Measurements from ENCODE around the gene ABCB11.

The ABCB11 gene

DNA sequence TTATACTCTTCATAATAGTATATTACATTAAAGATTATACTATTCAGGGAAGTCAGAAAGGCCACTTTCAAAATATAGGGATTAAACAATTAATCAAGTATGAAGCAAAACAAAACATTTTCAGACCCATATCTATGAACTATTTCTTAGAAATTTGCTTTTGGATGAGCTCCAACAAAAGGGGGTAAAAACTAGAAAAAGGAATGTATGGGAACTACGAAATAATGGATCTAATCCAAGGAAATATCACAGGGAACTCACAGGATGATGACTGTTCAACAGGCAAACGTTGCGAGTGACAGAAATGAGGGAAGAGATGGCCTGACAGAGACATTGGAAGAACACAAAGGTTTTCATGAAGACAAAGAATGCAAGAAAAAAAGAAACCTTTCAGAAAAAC is 102.1 kb downstream of the ABCB11 start:
- no peak for DNase-seq (ENCODE audit: low spot score)

GRCh38 chr2:168928113-168928831 is 102.9 kb downstream of the ABCB11 start:
- DNase-seq (ENCODE audit: low spot score), result no peak

DNA sequence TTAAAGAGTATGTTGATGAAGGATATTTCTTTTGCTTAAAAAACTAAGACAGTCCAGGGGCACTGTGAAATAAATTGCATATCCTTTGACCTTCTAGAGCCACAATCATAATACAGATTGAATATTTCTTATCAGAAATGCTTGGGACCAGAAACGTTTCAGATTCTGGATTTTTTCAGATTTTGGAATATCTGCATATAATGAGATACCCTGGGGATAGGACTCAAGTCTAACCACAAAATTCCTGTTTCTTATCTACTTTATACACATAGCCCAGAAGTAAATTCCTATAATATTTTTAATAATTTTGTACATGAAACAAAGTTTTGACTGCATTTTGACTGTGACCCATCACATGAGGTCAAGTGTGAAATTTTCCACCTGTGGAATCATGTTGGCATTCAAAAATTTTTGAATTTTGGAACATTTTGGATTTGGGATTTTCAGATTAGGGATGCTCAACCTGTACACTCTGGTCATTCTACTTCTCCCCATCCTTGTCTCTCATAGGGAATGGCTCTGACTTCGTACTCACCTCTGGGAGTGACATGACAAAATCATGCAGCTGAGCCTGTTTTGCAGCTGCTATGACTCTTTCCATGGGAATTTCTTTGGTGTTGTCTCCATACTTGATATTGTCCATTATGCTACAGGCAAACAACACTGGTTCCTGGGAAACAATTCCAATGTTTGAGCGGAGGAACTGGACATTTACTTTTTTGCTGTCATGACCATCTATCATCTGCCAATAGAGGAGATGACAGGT is 104.3 kb downstream of the ABCB11 start:
- DNase-seq (ENCODE audit: low spot score), result no peak

- DNase-seq (ENCODE audit: low spot score), result no peak
Measured at GRCh38 chr2:168920504-168921157, 110.5 kb downstream of the ABCB11 start.

DNA sequence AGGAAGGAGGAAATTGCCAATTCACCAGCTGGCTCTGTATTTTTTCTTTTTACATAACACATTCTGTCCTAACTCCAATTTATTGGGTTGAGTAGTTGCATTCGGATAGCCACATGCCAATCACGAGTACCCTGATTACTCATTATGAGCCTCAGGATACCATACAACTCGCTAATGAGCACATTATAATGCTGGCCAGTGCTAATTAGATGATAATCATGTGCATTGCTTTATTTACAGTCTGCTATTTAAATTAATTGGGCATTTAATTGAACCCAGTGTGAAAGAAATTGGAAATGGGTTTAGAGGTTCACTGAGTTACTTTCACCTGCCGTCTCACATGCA is 114.8 kb downstream of the ABCB11 start:
- DNase-seq (ENCODE audit: low spot score), result no peak

DNA sequence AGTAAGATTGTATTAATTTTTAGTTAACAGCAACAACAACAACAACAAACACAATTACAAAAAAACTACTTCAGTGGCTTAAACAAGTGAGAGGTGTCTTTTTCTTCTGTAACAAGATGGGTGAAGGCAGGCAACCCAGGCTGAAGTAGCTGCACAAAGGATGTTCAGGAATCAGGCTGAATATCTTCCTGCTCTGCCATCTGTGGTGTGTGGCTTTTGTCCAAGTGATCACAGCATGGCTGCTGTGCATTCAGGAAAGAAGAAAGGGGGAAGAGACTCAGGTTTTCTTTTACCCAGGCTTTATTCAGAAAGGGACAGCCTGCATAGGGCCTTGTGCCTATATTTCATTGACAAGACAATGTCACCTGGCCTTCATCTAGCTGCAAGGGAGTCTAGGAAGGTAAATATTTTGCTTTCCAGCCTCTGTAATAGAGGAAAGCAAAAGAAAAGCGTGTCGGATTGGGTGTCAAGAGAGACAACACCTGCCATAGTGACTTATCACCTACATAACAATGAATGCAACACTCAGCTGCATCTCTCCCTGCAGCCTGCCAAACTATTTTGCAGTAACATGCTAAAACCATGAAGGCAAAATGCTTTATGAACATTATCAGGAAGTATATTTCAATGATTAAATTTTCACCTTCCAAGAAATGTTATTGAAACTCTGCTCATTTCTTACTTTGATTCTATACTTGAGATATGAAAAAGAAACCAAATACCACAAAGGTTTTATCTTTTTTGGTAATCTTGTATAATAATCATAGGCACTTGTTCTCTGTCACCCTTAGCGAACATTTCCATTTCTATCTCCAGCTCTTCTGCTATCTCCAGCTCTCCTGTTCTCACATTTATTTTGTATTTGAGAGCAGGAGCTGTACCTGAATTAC is 115.4 kb downstream of the ABCB11 start:
- no peak for DNase-seq (ENCODE audit: low spot score)

- no peak for DNase-seq (ENCODE audit: low spot score)
Measured at GRCh38 chr2:168913495-168913894, 117.6 kb downstream of the ABCB11 start.

DNA sequence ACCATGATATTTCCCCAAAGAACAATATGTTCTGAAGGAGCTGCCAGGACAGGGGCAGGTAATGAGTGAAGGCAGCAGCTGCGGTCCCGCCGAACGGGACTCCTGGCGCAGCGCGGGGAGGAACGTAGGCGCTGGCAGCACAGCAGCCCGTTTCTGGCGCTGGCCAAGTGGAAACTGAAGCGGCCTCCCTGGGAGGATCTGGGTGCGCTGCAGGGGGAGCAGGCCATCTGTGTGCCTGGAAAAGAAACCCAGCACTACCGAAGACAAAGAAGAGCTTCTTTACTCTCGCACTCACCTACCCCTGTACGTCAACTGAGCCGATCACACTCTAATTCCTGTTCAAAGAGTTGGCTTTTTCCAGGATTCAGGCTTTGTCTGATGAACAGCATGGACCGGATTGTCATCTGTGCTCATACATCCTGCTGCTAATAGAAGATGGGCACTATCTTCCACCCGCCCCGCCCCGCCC is 118.2 kb downstream of the ABCB11 start:
- DNase-seq (ENCODE audit: low spot score), result no peak

DNA sequence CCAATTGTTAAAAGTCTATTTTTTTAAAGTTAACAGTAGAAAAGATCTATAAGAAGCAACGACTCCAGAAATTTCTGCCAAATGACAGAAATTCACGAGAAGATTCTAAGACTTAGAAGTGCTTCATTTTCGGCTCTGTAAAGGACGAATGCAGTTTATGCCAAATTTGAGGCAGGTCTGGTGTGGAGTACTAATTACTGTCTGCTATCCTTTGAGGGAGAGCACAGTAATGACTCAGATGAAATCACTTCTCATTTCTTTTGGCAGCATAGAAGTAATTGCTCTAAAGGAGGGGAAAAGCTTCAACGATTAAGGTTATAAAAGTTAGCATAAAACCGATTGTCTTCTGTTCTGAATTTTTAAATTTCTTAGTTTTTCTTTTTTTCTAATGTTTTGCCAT is 118.7 kb downstream of the ABCB11 start:
- DNase-seq (ENCODE audit: low spot score), result no peak

- no peak for DNase-seq (ENCODE audit: low spot score)
Measured at GRCh38 chr2:168910330-168910729, 120.8 kb downstream of the ABCB11 start.

DNA sequence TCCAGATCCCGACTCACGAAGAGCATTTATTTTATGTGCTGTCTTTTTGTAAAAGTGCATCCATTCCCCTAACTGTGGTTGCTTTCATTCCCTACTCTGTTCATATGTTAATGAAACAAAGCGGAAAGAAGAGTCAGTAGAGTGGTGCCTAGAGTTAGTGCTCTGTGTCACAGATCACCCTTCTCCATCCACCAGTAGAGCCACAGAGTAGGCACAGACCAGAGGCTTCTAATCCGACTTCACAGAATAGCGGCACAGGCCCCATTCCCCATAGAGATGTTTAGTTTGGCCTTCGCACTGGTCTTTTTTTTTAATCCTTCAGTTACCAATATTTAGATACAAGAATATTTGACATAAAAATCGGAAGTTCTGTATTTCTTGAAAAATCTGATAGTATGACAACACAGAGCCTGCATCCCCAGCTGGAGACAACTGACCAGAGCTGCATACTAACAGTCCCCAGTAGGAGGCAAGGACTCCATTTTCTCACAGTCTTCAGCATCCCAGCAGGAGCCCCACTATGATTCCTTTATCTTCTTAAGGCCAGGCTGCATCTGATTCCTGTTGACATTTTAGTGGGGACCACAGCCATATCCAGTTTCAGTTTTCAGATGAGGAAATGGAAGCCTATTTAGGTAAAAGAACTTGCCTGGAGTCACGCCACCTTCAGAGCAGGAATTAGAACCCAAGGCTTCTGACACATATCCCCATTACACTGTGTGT is 123.0 kb downstream of the ABCB11 start:
- no peak for DNase-seq (ENCODE audit: low spot score)

DNA sequence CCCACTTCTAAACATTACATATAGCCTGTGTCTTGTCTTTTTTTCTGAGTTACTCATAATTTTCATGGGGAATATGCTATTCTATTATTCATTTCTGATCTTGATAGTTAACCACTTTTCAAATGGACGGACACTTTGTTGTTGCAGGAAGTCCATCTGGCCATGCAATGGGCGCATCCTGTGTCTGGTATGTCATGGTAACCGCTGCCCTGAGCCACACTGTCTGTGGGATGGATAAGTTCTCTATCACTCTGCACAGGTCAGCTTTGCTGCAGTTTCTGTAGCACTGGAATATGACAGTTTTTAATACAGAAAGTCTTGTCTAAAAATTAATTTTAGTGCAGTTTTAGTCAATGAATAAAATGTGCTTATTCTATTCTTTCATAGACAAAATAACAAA is 126.8 kb downstream of the ABCB11 start:
- DNase-seq (ENCODE audit: low spot score), result no peak

- DNase-seq (ENCODE audit: low spot score), result no peak
Measured at GRCh38 chr2:168903888-168904287, 127.2 kb downstream of the ABCB11 start.

DNA sequence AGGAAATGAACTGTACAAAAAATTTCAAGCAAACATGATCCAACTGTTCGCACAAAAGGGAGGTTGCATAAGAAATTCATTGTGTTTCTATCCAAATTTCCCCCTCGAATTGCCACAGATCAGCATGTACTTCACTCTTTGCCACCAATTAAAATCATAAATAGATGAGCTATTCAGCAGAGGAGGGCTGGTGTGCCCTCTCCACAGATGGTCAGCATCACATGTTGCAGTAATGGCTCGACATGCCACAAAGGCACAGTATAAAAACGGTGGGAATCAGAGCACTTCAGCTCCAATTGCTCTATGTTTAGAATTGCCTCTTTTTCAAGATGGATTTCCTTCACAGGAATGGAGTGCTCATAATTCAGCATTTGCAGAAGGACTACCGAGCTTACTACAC is 130.1 kb downstream of the ABCB11 start, which contains the start of gene G6PC2:
Gene G6PC2 (plus strand): TSS at position 289 of the 400 bp plus-strand sequence. CDS start 41 bp downstream, at position 330.
- DNase-seq (ENCODE audit: low spot score), result no peak

DNA sequence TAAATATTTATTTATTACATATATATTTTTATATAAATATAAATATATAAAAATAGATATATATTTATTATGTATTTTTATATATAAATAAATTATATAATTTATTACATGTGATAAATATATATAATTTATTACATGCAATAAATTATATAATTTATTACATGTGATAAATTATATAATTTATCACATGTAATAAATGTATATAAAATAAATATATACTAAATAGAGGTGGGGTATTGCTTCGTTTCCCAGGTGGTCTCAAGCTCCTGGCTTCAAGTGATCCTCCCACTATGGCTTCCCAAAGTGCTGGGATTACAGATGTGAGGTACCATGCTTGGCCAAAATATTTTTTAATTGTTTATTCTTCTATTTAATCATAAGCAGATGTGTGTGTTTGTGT is 133.7 kb downstream of the ABCB11 start:
- no peak for DNase-seq (ENCODE audit: low spot score)

DNA sequence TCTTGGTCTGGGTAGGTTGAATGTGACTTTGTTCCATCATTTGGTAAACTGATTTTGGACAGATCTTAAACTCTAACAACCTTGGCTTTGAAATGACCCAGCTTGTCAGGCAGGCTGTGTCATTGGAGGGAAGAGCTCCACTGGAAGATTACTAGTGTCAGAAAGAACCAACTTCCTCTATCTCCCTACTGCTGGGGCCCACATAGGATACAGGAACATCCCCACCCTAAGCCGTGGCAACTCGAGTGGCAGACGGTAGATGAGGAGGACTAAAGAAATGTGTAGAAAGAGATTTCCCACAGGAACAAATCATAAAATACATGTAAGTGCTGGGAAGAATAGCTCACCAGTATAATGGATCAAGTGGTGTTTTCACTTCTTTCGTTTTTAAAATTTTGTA is 134.3 kb downstream of the ABCB11 start:
- no peak for DNase-seq (ENCODE audit: low spot score)

DNA sequence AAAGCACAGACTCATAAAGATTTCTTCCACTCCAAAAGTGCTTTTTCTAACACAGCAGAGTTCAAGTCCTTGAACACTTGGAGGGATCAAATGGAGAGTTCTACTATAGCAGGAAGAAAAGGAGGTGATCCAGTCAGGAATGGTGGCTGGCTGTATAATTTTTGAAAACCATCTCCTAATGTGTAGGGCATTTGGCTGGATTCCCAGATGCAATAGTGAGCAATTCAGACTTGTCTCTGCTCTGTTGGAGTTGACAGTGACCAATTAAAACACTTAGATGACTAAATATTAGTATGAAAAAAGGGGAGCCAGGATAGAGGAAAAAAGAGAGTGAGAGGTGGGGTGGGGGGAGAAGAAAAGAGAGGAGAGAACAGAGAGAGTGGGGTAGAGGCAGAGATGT is 135.4 kb downstream of the ABCB11 start:
- no peak for DNase-seq (ENCODE audit: low spot score)

DNA sequence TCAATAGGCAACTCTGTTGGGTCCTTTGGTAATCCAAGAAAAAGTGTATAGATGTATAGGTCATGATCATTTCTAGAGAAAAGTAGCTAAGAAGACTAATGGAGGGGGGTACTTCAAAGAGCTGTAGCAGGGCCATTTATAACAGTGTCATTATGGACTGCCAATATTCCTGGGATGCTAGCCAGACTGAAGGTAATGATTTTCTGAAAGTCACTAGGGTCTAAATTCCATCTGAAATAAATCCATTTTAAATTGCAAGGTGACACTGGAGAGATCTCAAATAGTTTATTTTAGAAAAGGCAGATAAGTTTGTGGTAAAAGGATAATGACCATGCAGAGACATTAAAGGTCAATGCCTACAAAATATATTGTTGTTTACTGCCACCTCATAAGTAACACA is 136.4 kb downstream of the ABCB11 start:
- DNase-seq (ENCODE audit: low spot score), result no peak

DNA sequence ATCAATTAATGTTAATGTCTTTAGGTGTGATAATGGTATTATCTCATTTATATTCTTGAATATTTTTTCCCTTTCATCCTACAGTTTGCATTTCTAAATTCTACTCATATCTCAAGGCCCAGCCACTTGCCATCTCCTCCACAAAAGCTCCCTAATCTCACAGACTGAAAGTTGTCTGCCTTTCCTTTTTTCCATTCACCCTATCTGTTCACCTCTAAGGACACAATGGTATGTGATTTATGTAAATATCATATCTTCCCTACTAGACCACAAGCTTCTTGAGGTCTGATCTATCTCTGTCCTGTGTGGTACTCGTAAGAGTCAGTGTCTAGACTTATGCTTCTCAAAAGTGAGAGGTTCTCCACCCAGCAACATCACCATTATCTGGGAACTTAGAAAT is 137.0 kb downstream of the ABCB11 start:
- DNase-seq (ENCODE audit: low spot score), result no peak

- DNase-seq (ENCODE audit: low spot score), result no peak
Measured at GRCh38 chr2:168892327-168892726, 138.8 kb downstream of the ABCB11 start.

Measured in hepatic stellate cell (primary cell).